GM18909 (cell line): ENCODE data around the gene TNF.

Experiments used
- ATAC-seq: cut with Tn5 transposase; IDR thresholded peaks from one replicate; pipeline ENCODE4 v1.9.1; 2021; ENCODE audit warnings: mild to moderate bottlenecking; ENCODE audit not compliant: unreplicated experiment, poor library complexity

Gene TNF

GRCh38 chr6:31621320-31621939 is 46.1 kb downstream of the TNF start:
- no peak for ATAC-seq

GRCh38 chr6:31621991-31622390 is 46.6 kb downstream of the TNF start:
- no peak for ATAC-seq

GRCh38 chr6:31622684-31623091 is 47.3 kb downstream of the TNF start:
- no peak for ATAC-seq

DNA sequence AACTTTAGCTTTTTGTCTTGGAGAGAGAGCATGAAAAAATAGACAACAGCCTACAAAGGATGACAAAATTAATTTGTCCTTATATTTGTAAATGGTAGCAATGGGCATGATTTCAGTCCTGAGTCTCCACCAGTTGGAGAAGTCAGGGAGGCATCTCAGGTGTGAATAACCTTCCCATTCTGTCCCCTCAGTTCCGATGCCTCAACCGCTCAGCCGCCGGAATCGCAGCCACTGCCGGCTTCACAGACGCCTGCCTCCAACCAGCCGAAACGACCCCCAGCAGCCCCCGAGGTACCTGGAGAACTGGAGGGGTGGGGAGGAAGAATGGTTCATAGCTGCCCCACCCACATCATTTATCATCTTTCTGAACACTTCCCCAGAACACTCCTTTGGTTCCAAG is 48.7 kb downstream of the TNF start:
- no peak for ATAC-seq

DNA sequence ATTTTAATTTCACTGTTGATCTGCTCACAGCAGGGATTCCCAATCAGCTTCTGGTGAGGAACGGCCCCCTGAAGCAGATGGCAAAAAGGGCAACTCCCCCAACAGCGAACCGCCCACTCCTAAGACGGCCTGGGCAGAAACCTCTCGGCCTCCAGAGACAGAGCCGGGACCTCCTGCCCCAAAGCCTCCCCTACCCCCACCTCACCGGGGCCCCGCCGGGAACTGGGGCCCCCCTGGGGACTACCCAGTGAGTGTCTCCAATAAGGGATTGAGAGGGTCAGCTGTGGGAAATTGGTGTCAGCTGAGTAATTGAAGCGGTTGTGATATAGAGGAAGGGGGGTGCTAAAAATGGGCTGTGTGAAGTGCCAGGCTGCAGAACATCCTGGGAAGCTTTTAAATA is 51.6 kb downstream of the TNF start:
- no peak for ATAC-seq

DNA sequence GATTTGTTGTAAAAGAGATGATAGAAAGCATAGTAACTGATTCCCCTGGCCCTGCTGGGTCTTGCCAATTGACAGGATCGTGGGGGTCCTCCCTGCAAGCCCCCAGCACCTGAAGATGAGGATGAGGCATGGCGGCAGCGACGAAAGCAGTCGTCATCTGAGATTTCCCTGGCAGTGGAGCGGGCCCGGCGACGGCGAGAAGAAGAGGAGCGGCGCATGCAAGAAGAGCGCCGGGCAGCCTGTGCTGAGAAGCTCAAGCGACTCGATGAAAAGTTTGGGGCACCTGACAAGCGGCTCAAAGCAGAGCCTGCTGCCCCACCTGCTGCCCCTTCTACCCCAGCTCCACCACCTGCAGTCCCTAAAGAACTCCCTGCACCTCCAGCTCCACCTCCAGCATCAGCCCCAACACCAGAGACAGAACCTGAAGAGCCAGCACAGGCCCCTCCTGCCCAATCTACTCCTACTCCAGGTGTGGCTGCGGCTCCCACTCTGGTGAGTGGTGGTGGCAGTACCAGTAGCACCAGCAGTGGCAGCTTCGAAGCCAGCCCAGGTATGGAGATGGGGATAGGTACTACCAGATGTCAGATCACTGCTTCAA is 52.4 kb downstream of the TNF start:
- no peak for ATAC-seq
